DOHH2 (cell line): Measurements from ENCODE around the gene DCAF5.

ENCODE experiments used
- H3F3A ChIP-seq: fragments of 200-600 bp; sonication (generic), shearing (Covaris generic); 2 replicates; pipeline ENCODE4 v1.6.0; 2016; ENCODE audit warnings: antibody characterized with exemption, mild to moderate bottlenecking; ENCODE audit not compliant: control insufficient read depth, insufficient read depth
- H3K27ac ChIP-seq: fragments of 200-600 bp; sonication (generic); 2 replicates; pipeline ENCODE4 v1.5.1; 2014; ENCODE audit warnings: low read depth, mild to moderate bottlenecking, low read length, moderate library complexity
- H3K27me3 ChIP-seq: fragments of 200-600 bp; sonication (generic); 2 replicates; pipeline ENCODE4 v1.6.1; 2014; ENCODE audit warnings: mild to moderate bottlenecking, low read length, mixed read lengths; ENCODE audit not compliant: control insufficient read depth
- H3K36me3 ChIP-seq: fragments of 200-600 bp; sonication (generic); 2 replicates; pipeline ENCODE4 v1.6.1; 2014; ENCODE audit warnings: mild to moderate bottlenecking, low read length, moderate library complexity, mixed read lengths; ENCODE audit not compliant: control insufficient read depth
- H3K4me1 ChIP-seq: fragments of 200-600 bp; sonication (generic); 2 replicates; pipeline ENCODE4 v1.6.1; 2014; ENCODE audit warnings: mild to moderate bottlenecking, low read length, mixed read lengths; ENCODE audit not compliant: control insufficient read depth
- H3K4me2 ChIP-seq: fragments of 200-600 bp; sonication (generic); 2 replicates; pipeline ENCODE4 v1.6.0; 2014; ENCODE audit warnings: mild to moderate bottlenecking, low read length, moderate library complexity
- H3K4me3 ChIP-seq: fragments of 200-600 bp; sonication (generic); 2 replicates; pipeline ENCODE4 v1.5.1; 2014; ENCODE audit warnings: mild to moderate bottlenecking, low read length, mixed read lengths
- H3K79me2 ChIP-seq: fragments of 200-600 bp; sonication (generic); 2 replicates; pipeline ENCODE4 v1.6.1; 2014; ENCODE audit warnings: mild to moderate bottlenecking, low read length, mixed read lengths; ENCODE audit not compliant: control insufficient read depth
- H3K9me2 ChIP-seq: fragments of 200-600 bp; sonication (generic); replicated peaks from 2 replicates; pipeline ENCODE4 v1.6.1; 2014; ENCODE audit warnings: mild to moderate bottlenecking, low read length, mixed read lengths; ENCODE audit not compliant: control insufficient read depth
- H3K9me3 ChIP-seq: fragments of 200-600 bp; sonication (generic); 2 replicates; pipeline ENCODE4 v1.6.1; 2014; ENCODE audit warnings: antibody characterized with exemption, low read length, mixed read lengths; ENCODE audit not compliant: control insufficient read depth, insufficient read depth
- H4K20me1 ChIP-seq: fragments of 200-600 bp; sonication (generic); 2 replicates; pipeline ENCODE4 v1.6.0; 2014; ENCODE audit warnings: low read depth, mild to moderate bottlenecking, antibody characterized with exemption, low read length, moderate library complexity; ENCODE audit not compliant: control insufficient read depth, insufficient read depth
- CTCF ChIP-seq: fragments of 200-600 bp; sonication (generic); IDR thresholded peaks from one replicate; pipeline ENCODE4 v1.5.1; 2014; ENCODE audit warnings: antibody characterized with exemption, mild to moderate bottlenecking, low read depth, low read length; ENCODE audit not compliant: poor library complexity, severe bottlenecking
- EZH2phosphoT487 ChIP-seq: fragments of 200-600 bp; sonication (generic); IDR thresholded peaks from 2 replicates; pipeline ENCODE4 v1.6.1; 2017; ENCODE audit warnings: borderline replicate concordance, mild to moderate bottlenecking, antibody characterized with exemption, low read length, moderate library complexity, mixed read lengths

Gene DCAF5

GRCh38 chr14:69086537-69086936 lies 66.4 kb downstream of the DCAF5 start:
- no peaks in the 10 kb centered on the region; the same call in 1 of the 2 replicates for H4K20me1 ChIP-seq
- no peaks in the 10 kb centered on the region for H3K4me1 ChIP-seq
- no peak overlapping the region for H3K4me2 ChIP-seq
- H3K27ac ChIP-seq: no peak overlapping the region
- H3K9me3 ChIP-seq: no peaks in the 10 kb centered on the region
- no peaks in the 10 kb centered on the region for H3K27me3 ChIP-seq
- no peaks in the 10 kb centered on the region for H3F3A ChIP-seq
- no peak for TF ChIP-seq CTCF
- no peak for TF ChIP-seq EZH2phosphoT487
- peaks cover 53% of the 10 kb centered on the region for H3K36me3 ChIP-seq
- H3K79me2 ChIP-seq: no peaks in the 10 kb centered on the region
- H3K4me3 ChIP-seq: no peak overlapping the region
- no peaks in the 10 kb centered on the region for H3K9me2 ChIP-seq

- Histone ChIP-seq H3K27me3 (no peaks in the 10 kb centered on the region), H3K9me2 (no peaks in the 10 kb centered on the region), H3K4me3 (no peak overlapping the region), H3K4me1 (no peaks in the 10 kb centered on the region), H3K9me3 (no peaks in the 10 kb centered on the region), H4K20me1 (no peaks in the 10 kb centered on the region; the same call in 1 of the 2 replicates), H3K79me2 (no peaks in the 10 kb centered on the region), H3K4me2 (no peak overlapping the region), H3K36me3 (peaks cover 30% of the 10 kb centered on the region), H3K27ac (no peak overlapping the region), H3F3A (no peaks in the 10 kb centered on the region)
- TF ChIP-seq EZH2phosphoT487 (no peak), CTCF (no peak)
These were observed 68.9 kb downstream of the DCAF5 start for GRCh38 chr14:69084023-69084422.

- H3K4me3 ChIP-seq: no peak overlapping the region
- no peaks in the 10 kb centered on the region for H3K9me2 ChIP-seq
- H3K4me1 ChIP-seq: no peaks in the 10 kb centered on the region
- H3F3A ChIP-seq: no peaks in the 10 kb centered on the region
- TF ChIP-seq EZH2phosphoT487 (no peak), CTCF (no peak)
- no peak overlapping the region for H3K4me2 ChIP-seq
- no peak overlapping the region for H3K27ac ChIP-seq
- H3K36me3 ChIP-seq: peaks cover 22% of the 10 kb centered on the region
- H3K9me3 ChIP-seq: no peaks in the 10 kb centered on the region
- no peaks in the 10 kb centered on the region; the same call in 1 of the 2 replicates for H4K20me1 ChIP-seq
- no peaks in the 10 kb centered on the region for H3K79me2 ChIP-seq
- no peaks in the 10 kb centered on the region for H3K27me3 ChIP-seq
These were observed 69.7 kb downstream of the DCAF5 start for GRCh38 chr14:69083181-69083580.
